Right renal pelvis (tissue), 4 donors: Measurements from ENCODE around the gene PLEKHF1. TPM values are rescaled to one million over a fixed set of nuclear protein-coding genes. Genes with fewer than 3 reads are reported as not detected.
A peak's percentile ranks its signal among the peaks of the same experiment; 100 is the strongest.
"Not testable (repeated sequence)": the region's sequence is repeated elsewhere in the genome, so short reads cannot be mapped to it uniquely, and the experiment has no call there.

Experiments used
- DNase-seq, 4 donors: peaks; one replicate each; pipeline ENCODE4 v3.0.0-alpha.2; 2013; ENCODE audit warnings: low read depth in 4 of 4, low spot score in 3 of 4, missing footprints in 1 of 4
- polyA plus RNA-seq, 4 donors: library from polyadenylated mRNA; unstranded; fragments of 120-200 nt; gene quantifications; one replicate each; pipeline ENCODE4 v1.2.1, GENCODE V29; 2013; ENCODE audit not compliant: insufficient read length in 4 of 4

The PLEKHF1 gene
- polyA plus RNA-seq, 4 donors, result 1.5 to 2.4 (median 1.5) TPM

GRCh38 chr19:29662604-29663404, 2.5 kb upstream of the PLEKHF1 start:
- DNase-seq, result no peak

- no peak for DNase-seq
These were observed 1.2 kb upstream of the PLEKHF1 start for GRCh38 chr19:29663861-29664752.

GRCh38 chr19:29664753-29665214, 477 bp upstream of the PLEKHF1 start:
- no peak for DNase-seq

- DNase-seq, result no peak
These were observed 741 bp downstream of the PLEKHF1 start for GRCh38 chr19:29665826-29666577.

GRCh38 chr19:29666578-29667386, 1.5 kb downstream of the PLEKHF1 start:
- peak in 1 of 4 donors; percentile 44 for DNase-seq

- no peak for DNase-seq
These were observed 2.1 kb downstream of the PLEKHF1 start for GRCh38 chr19:29667387-29667783.

- DNase-seq, result no peak
These were observed 2.7 kb downstream of the PLEKHF1 start for GRCh38 chr19:29667901-29668341.

- no peak for DNase-seq
These were observed 3.7 kb downstream of the PLEKHF1 start for GRCh38 chr19:29668746-29669609.

- DNase-seq, result no peak
These were observed 5.0 kb downstream of the PLEKHF1 start for GRCh38 chr19:29670255-29670654.

GRCh38 chr19:29671026-29671392, 5.7 kb downstream of the PLEKHF1 start:
- not testable (repeated sequence) for DNase-seq

GRCh38 chr19:29671393-29672160, 6.3 kb downstream of the PLEKHF1 start:
- no peak for DNase-seq

GRCh38 chr19:29672319-29672932, 7.2 kb downstream of the PLEKHF1 start:
- no peak for DNase-seq

- no peak for DNase-seq
These were observed 7.7 kb downstream of the PLEKHF1 start for GRCh38 chr19:29672933-29673336.

GRCh38 chr19:29673451-29674371, 8.4 kb downstream of the PLEKHF1 start:
- no peak for DNase-seq

- no peak for DNase-seq
These were observed 9.3 kb downstream of the PLEKHF1 start for GRCh38 chr19:29674374-29675119.

GRCh38 chr19:29675120-29675649, 9.9 kb downstream of the PLEKHF1 start:
- no peak for DNase-seq
